ENCODE data around the gene TRAF3IP3.

Gene TRAF3IP3

DNA sequence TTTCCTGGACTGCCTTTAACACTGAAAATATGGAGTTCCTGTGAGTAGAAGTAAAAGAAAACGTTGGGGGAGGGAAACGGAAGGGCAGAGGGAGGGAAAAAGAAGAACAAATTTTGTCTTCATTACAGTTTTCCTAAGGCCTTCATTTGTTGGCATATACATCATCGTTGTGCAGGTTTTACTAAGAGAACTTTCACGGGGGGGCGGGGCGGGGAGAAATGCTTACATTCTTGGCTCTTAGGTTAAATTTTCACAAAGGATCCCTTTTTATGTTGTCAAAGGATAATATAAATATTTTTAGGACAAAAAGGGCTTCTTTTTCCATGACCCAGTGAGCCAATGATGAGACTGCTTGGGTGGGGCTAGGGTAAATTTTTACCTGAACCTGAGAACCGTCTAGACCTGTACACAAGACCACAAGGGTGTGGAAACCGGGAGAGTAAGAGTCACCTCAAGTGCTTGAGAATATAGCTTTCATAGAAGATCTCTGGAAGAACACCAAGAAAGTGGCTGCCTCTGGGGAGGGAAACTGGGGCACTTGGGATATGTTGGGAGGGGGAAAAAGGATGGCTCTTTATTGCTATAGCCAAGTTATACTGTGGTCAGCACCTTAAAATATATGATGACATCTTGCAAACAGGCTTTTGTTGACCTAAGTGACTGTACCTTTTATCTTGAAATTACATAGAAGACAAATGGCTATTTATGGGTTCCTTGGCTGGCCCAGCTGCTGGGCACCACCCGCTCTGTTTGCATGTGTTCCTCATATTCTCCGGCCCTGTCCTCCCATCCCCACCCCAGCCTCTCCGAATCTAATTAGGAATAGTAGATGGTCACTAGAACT lies 70.0 kb downstream of the TRAF3IP3 start:
- in situ Hi-C loops (cut with MboI; ENCODE audit: low sequenced_read_pairs), result no loop called here

DNA sequence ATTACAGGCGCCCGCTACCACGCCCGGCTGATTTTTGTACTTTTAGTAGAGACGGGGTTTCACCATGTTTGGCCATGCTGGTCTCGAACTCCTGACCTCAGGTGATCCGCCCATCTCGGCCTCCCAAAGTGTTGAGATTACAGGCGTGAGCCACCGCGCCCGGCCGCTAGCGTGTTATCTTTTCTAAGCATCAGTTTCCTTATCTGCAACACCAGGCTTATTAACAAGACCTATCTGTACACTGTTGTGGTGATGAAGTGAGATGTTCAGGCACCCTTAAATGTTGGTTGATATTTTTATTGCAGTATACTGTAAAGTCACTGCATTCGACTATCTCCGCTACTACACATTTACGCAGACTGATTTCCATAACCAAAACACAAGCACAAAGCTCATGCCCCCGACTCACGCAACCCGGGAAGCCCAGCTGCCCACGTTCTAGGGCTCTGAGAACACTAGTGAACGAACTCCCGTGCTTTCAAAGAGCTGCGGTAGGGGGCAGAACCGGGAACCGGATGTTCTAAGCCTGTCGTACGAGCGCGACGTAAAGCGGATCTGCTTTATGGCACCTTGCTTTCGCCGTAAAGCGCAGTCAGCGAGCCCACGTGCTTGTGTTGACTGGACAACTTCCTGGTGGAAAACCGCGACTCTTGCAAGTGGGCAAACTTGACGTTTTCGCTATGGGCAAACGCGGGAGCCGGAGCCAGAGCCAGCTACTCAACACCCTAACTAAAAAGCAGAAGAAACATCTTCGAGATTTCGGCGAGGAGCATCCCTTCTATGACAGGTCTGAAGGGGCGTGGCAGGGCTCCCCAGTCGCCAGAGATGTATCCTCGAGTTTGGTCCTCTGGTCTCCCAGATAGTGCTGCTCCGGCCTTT lies 71.8 kb downstream of the TRAF3IP3 start, which contains the start of gene UTP25:
TSS of gene UTP25 (plus strand) at position 589 of the 879 bp plus-strand sequence. CDS start at position 681, 92 bp downstream.
- in situ Hi-C loops (cut with MboI; ENCODE audit: low sequenced_read_pairs), result no loop called here

GRCh38 chr1:209829716-209830115 lies 73.9 kb downstream of the TRAF3IP3 start:
- in situ Hi-C loops (cut with MboI; ENCODE audit: low sequenced_read_pairs), result no loop called here

GRCh38 chr1:209830722-209831121 lies 74.9 kb downstream of the TRAF3IP3 start:
- in situ Hi-C loops (cut with MboI; ENCODE audit: low sequenced_read_pairs), result no loop called here

- in situ Hi-C loops (cut with MboI; ENCODE audit: low sequenced_read_pairs), result no loop called here
Observed at GRCh38 chr1:209831615-209832014, 75.8 kb downstream of the TRAF3IP3 start.
